GM12878 (cell line): ENCODE results near the gene C10orf90. TPM values are rescaled to one million over a fixed set of nuclear protein-coding genes. Genes with fewer than 3 reads are reported as not detected.

ENCODE experiments used
- ATAC-seq: fragments of 200-7000 bp; cut with Tn5 transposase; 3 replicates; pipeline ENCODE4 v1.9.1; 2020; ENCODE audit warnings: mild to moderate bottlenecking, moderate library complexity
- BruUV-seq: library from RNA; stranded (reverse); fragments of 400-500 nt; replicated peaks from 2 replicates; lab custom pipeline; 2021; lab: Mats Ljungman, UMichigan
- CTCF ChIA-PET: fragments of 300-600 bp; sonication (Branson Sonifier 250); formaldehyde crosslinking; extraction: SDS; loops from one replicate; lab custom pipeline; 2021; ENCODE audit warnings: inconsistent platforms; lab: Yijun Ruan, JAX
- POLR2A ChIA-PET: fragments of 350-600 bp; formaldehyde crosslinking; extraction: SDS; loops from one replicate; lab custom pipeline; 2021; ENCODE audit warnings: inconsistent platforms; lab: Charles Lee
- RAD21 ChIA-PET: fragments of 300-600 bp; sonication (Branson Sonifier 250); formaldehyde crosslinking; loops from one replicate; lab custom pipeline; 2023; ENCODE audit warnings: antibody characterized with exemption; ENCODE audit not compliant: unreplicated experiment; lab: Charles Lee
- SMC1A ChIA-PET: fragments of 300-600 bp; sonication (Branson Sonifier 250); formaldehyde crosslinking; loops from one replicate; lab custom pipeline; 2023; ENCODE audit not compliant: unreplicated experiment, uncharacterized antibody; lab: Charles Lee
- DNase-seq: peaks from one replicate; pipeline ENCODE4 v3.0.0-alpha.2; 2011; ENCODE audit warnings: low read depth, low spot score
- FAIRE-seq: peaks from 3 replicates; lab custom pipeline; 2011; peaks lifted over from hg19 to GRCh38; lab: Jason Lieb, UNC
- H2AFZ ChIP-seq: 2 replicates; pipeline ENCODE4 v1.6.0; 2011; ENCODE audit warnings: low read depth, low read length, control low read depth; ENCODE audit not compliant: control insufficient read depth
- H3K27ac ChIP-seq: 2 replicates; pipeline ENCODE4 v1.5.1; 2011; ENCODE audit warnings: control low read depth; ENCODE audit not compliant: control insufficient read depth, insufficient read depth
- H3K27me3 ChIP-seq, 2 experiments: replicated peaks in 1 of 2; 2 replicates each; pipeline versions ENCODE4 v1.6.0 to v1.6.1; 2011; ENCODE audit warnings: low read length in 1 of 2; ENCODE audit not compliant: control insufficient read depth in 2 of 2, insufficient read depth in 2 of 2
- H3K36me3 ChIP-seq, 2 experiments: 2 replicates each; pipeline ENCODE4 v1.5.1; 2011; ENCODE audit warnings: low read length in 1 of 2; ENCODE audit not compliant: control insufficient read depth in 2 of 2, insufficient read depth in 2 of 2
- H3K4me1 ChIP-seq: 2 replicates; pipeline ENCODE4 v1.6.1; 2011; ENCODE audit warnings: mild to moderate bottlenecking, low read length, moderate library complexity, mixed read lengths; ENCODE audit not compliant: control insufficient read depth, insufficient read depth
- H3K4me2 ChIP-seq: 2 replicates; pipeline ENCODE4 v1.6.0; 2011; ENCODE audit warnings: control low read depth; ENCODE audit not compliant: control insufficient read depth, insufficient read depth
- H3K4me3 ChIP-seq: fragments of 200-600 bp; sonication (generic); 2 replicates; pipeline ENCODE4 v1.5.1; 2016
- H3K79me2 ChIP-seq: 2 replicates; pipeline ENCODE4 v1.6.0; 2011; ENCODE audit warnings: low read length; ENCODE audit not compliant: control insufficient read depth, insufficient read depth
- H3K9ac ChIP-seq: 2 replicates; pipeline ENCODE4 v1.8.0; 2011; ENCODE audit warnings: low read length, control low read depth, mixed read lengths; ENCODE audit not compliant: control insufficient read depth, insufficient read depth
- H3K9me3 ChIP-seq: replicated peaks from 3 replicates; pipeline ENCODE4 v1.5.1; 2011; ENCODE audit warnings: mild to moderate bottlenecking, low read length; ENCODE audit not compliant: control insufficient read depth, insufficient read depth
- H4K20me1 ChIP-seq: 2 replicates; pipeline ENCODE4 v1.6.0; 2011; ENCODE audit not compliant: control insufficient read depth, insufficient read depth
- ETV6 ChIP-seq, 2 experiments: fragments of 450-650 bp in 1 of 2; IDR thresholded peaks in 1 of 2; conservative IDR thresholded peaks in 1 of 2; 2 replicates each; pipeline ENCODE4 v1.6.1; 2014; ENCODE audit warnings: antibody characterized with exemption in 1 of 2, borderline replicate concordance in 1 of 2, low read depth in 1 of 2, mild to moderate bottlenecking in 1 of 2, moderate library complexity in 1 of 2
- GATAD2B ChIP-seq: fragments of 450-650 bp; conservative IDR thresholded peaks from 2 replicates; pipeline ENCODE4 v1.6.1; 2017; ENCODE audit warnings: low read depth, mild to moderate bottlenecking, moderate library complexity
- NFYA ChIP-seq: IDR thresholded peaks from 2 replicates; pipeline ENCODE4 v1.6.1; 2011; ENCODE audit warnings: low read depth, mild to moderate bottlenecking, low read length, improper control_type of control experiment, borderline replicate concordance
- PAX5 ChIP-seq: IDR thresholded peaks from 2 replicates; pipeline ENCODE4 v1.6.1; 2011; ENCODE audit warnings: low read depth, low read length, borderline replicate concordance
- RELA ChIP-seq: fragments of 450-650 bp; IDR thresholded peaks from 2 replicates; pipeline ENCODE4 v1.8.0; 2014; ENCODE audit warnings: borderline replicate concordance; ENCODE audit not compliant: partially characterized antibody
- SIX5 ChIP-seq: IDR thresholded peaks from 2 replicates; pipeline ENCODE4 v1.6.1; 2011; ENCODE audit warnings: mild to moderate bottlenecking, low read depth, low read length, moderate library complexity; ENCODE audit not compliant: severe bottlenecking
- SREBF1 ChIP-seq: IDR thresholded peaks from 2 replicates; pipeline ENCODE4 v1.6.1; 2012; ENCODE audit warnings: mild to moderate bottlenecking, low read length
- ZSCAN29 ChIP-seq: fragments of 450-650 bp; IDR thresholded peaks from 2 replicates; pipeline ENCODE4 v1.6.1; 2017; ENCODE audit warnings: mild to moderate bottlenecking, moderate library complexity
- WGBS: methylation state at CpG from one replicate; pipeline ENCODE4 v1.1.6; 2016; ENCODE audit warnings: low lambda C conversion rate; ENCODE audit not compliant: insufficient replicate concordance, insufficient coverage; ENCODE audit errors: missing lambda C conversion rate; 5-methylcytosine and 5-hydroxymethylcytosine counted together
- in situ Hi-C: fragments of 300-500 bp; cut with MboI; formaldehyde crosslinking; loops from 9 replicates; pipeline ENCODE4 v1.14.3; 2018; ENCODE audit warnings: mixed read lengths
- intact Hi-C: fragments of 100-400 bp; cut with micrococcal nuclease; formaldehyde crosslinking; loops from one replicate; pipeline ENCODE4 v1.14.2; 2022; ENCODE audit not compliant: unreplicated experiment
- polyA plus RNA-seq, 11 experiments: library from polyadenylated mRNA; depleted of rRNA in 4 of 11; unstranded in 6 of 11; stranded (reverse) in 5 of 11; fragments of >200 nt; fragmentation: Nextera tagmentation in 4 of 11; fragmentation: Illumina TruSeq in 1 of 11; extraction: Ambion mirVana in 4 of 11; extraction: Trizol in 1 of 11; gene quantifications; 1 replicate in 1 of 11; 2 replicates in 10 of 11; pipeline versions ENCODE4 v1.2.1 to v1.2.3, GENCODE V29; 2011 to 2016; ENCODE audit warnings: inconsistent platforms in 2 of 11, missing spikeins in 2 of 11, low read depth in 1 of 11
- total RNA-seq, 4 experiments: library from RNA; depleted of rRNA in 3 of 4; stranded (reverse); fragments of >200 nt in 3 of 4; fragmentation: Illumina TruSeq in 1 of 4; extraction: Trizol in 1 of 4; gene quantifications; 2 replicates each; pipeline versions ENCODE4 v1.2.1 to v1.2.3, GENCODE V29; 2013 to 2021
- TF ChIP-seq, protein P1 (sequence below): IDR thresholded peaks from 2 replicates; pipeline ENCODE4 v1.6.1; 2011; ENCODE audit warnings: borderline replicate concordance, low read depth, mild to moderate bottlenecking, moderate library complexity, mixed read lengths, low read length; ENCODE audit not compliant: insufficient read depth; ENCODE audit errors: extremely low read length

The C10orf90 gene
- total and polyA plus RNA-seq, 10 of the 15 experiments (the other 5 are each of a cell fraction or from before 2014, with no cell fraction given), result 0.04 TPM; not detected in 9

DNA sequence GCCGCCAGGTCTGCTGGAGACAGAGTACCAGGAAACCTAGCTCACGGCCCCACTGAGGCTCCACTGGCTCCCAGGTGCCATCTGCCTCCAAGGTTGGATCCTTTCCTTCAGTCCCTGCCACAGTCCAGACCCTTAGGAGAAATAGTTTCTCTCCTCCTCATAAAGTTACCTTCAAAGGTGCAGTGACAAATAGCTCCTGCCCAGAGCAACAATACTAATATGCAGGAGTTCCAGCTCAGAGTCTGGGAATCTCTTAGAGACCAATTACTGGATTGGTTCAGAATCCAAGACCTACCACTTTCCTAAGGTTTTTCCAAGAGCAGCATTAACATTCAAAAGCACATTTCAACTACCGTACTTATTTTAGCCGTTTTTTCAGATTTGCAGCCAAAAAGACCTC, 241.2 kb downstream of the C10orf90 start:
- no peaks in the 10 kb centered on the region for H3K4me1 ChIP-seq
- H3K36me3 ChIP-seq, result no peaks in the 10 kb centered on the region
- no peak for DNase-seq
- H2AFZ ChIP-seq, result no peak overlapping the region
- ChIA-PET RAD21 (no interaction called here), CTCF (no interaction called here), SMC1A (no interaction called here), POLR2A (no interaction called here)
- H3K4me3 ChIP-seq, result no peak overlapping the region
- H3K27me3 ChIP-seq, result no peaks in the 10 kb centered on the region
- no peak for FAIRE-seq
- H3K79me2 ChIP-seq, result no peaks in the 10 kb centered on the region
- H3K9ac ChIP-seq, result no peak overlapping the region
- H3K9me3 ChIP-seq, result no peaks in the 10 kb centered on the region
- no TSS peak for BruUV-seq
- no peaks in the 10 kb centered on the region for H4K20me1 ChIP-seq
- in situ Hi-C loops, result no loop called here
- intact Hi-C loops, result no loop called here
- no peak overlapping the region for H3K4me2 ChIP-seq
- no peak for ATAC-seq
- WGBS, result 17% methylated on average over 4 of the region's 4 CpGs
- TF ChIP-seq NFYA (no peak), RELA (no peak), ZSCAN29 (no peak), SIX5 (no peak), SREBF1 (no peak), GATAD2B (no peak), PAX5 (no peak), ETV6 (conservative IDR thresholded peaks at IDR 0.05 in 1 of 2, IDR thresholded peaks at IDR 0.05 in 1 of 2; ENCODE audit: borderline replicate concordance in 1 of 2, low read depth in 1 of 2) (no peak)
- TF ChIP-seq, protein P1, sequence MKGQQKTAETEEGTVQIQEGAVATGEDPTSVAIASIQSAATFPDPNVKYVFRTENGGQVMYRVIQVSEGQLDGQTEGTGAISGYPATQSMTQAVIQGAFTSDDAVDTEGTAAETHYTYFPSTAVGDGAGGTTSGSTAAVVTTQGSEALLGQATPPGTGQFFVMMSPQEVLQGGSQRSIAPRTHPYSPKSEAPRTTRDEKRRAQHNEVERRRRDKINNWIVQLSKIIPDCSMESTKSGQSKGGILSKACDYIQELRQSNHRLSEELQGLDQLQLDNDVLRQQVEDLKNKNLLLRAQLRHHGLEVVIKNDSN, result no peak
- H3K27ac ChIP-seq, result no peak overlapping the region
